ENCODE data around the gene CCDC157. TPM values are rescaled to one million over a fixed set of nuclear protein-coding genes. Genes with fewer than 3 reads are reported as not detected.

The CCDC157 gene
- polyA plus RNA-seq, 1 of the 3 experiments (the other 2 are of a cell fraction), result 5.8 TPM

GRCh38 chr22:30375312-30375849 is 18.6 kb downstream of the CCDC157 start (continued):
- TF ChIP-seq MAX (IDR thresholded peaks at IDR 0.05; ENCODE audit: low read depth), result no peak

GRCh38 chr22:30380011-30380410 is 23.2 kb downstream of the CCDC157 start:
- Histone ChIP-seq H3K79me2 (ENCODE audit: insufficient read depth) (no peaks in the 10 kb centered on the region), H3F3A (replicated peaks; ENCODE audit: insufficient read depth) (no peaks in the 10 kb centered on the region), H3K9me3 (no peaks in the 10 kb centered on the region), H3K9ac (no peak overlapping the region), H3K36me3 (replicated peaks in 1 of 2; ENCODE audit: control insufficient read depth in 1 of 2, insufficient read depth in 2 of 2, low read length in 1 of 2) (peaks cover 0 to 47% of the 10 kb centered on the region in 2 experiments), H3K27ac (ENCODE audit: low read depth in 2 of 2, low read length in 1 of 2) (no peak overlapping the region), H3K4me1 (ENCODE audit: control insufficient read depth in 1 of 2, insufficient read depth in 2 of 2, low read depth in 1 of 2, low read length in 1 of 2) (no peaks in the 10 kb centered on the region), H3K9me2 (no peaks in the 10 kb centered on the region), H3K4me2 (no peak overlapping the region), H2AFZ (ENCODE audit: low read depth) (no peak overlapping the region), H4K20me1 (ENCODE audit: insufficient read depth) (no peaks in the 10 kb centered on the region), H3K4me3 (ENCODE audit: low read depth in 2 of 2, low read length in 1 of 2) (no peak overlapping the region), H3K27me3 (ENCODE audit: insufficient read depth) (no peaks in the 10 kb centered on the region)
- WGBS (ENCODE audit: low lambda C conversion rate), result 98% methylated on average over 7 of the region's 20 CpGs
- ChIA-PET CTCF (interaction anchor here (1.5 kb wide), 1 partner anchor 92 kb away, joined by 4 read pairs; no protein-coding TSS in a partner anchor), POLR2A (interaction anchor here (2.7 kb wide), 1 partner anchor 8 kb away, joined by 12 read pairs; no protein-coding TSS in a partner anchor)
- DNase-seq, result no peak
- no peak for TF ChIP-seq NRF1 (IDR thresholded peaks at IDR 0.05; ENCODE audit: low read depth, low read length)
- TF ChIP-seq USF2 (IDR thresholded peaks at IDR 0.05; ENCODE audit: borderline replicate concordance, low read depth, low read length), result no peak
- TF ChIP-seq SIN3A (IDR thresholded peaks at IDR 0.05; ENCODE audit: borderline replicate concordance, low read depth, low read length), result no peak
- TF ChIP-seq MAX (IDR thresholded peaks at IDR 0.05; ENCODE audit: low read depth), result no peak
- TF ChIP-seq PBX3 (IDR thresholded peaks at IDR 0.05), result no peak
- TF ChIP-seq TCF12 (IDR thresholded peaks at IDR 0.05), result no peak
- no peak for TF ChIP-seq RFX5 (IDR thresholded peaks at IDR 0.05; ENCODE audit: low read length)
- TF ChIP-seq YY1 (IDR thresholded peaks at IDR 0.05; ENCODE audit: low read depth), result no peak
- TF ChIP-seq MXI1 (IDR thresholded peaks at IDR 0.05; ENCODE audit: low read depth, low read length), result no peak
- TF ChIP-seq REST (IDR thresholded peaks at IDR 0.05; ENCODE audit: low read depth, low read length), result no peak
- TF ChIP-seq POLR2AphosphoS5 (IDR thresholded peaks at IDR 0.05; ENCODE audit: low read depth, low read length), result no peak
- TF ChIP-seq FOXJ3 (CRISPR knock-in tag; IDR thresholded peaks at IDR 0.05), result no peak
- no peak for TF ChIP-seq USF1 (IDR thresholded peaks at IDR 0.05; ENCODE audit: borderline replicate concordance, low read depth)
- TF ChIP-seq JUND (IDR thresholded peaks at IDR 0.05), result no peak
- TF ChIP-seq NFIC (IDR thresholded peaks at IDR 0.05; ENCODE audit: borderline replicate concordance), result no peak
